COLO829 (cell line): ENCODE data around the gene FLT1.

ENCODE experiments used
- DNase-seq: peaks from one replicate; pipeline ENCODE4 v3.0.0; 2012; ENCODE audit warnings: low spot score

The FLT1 gene

DNA sequence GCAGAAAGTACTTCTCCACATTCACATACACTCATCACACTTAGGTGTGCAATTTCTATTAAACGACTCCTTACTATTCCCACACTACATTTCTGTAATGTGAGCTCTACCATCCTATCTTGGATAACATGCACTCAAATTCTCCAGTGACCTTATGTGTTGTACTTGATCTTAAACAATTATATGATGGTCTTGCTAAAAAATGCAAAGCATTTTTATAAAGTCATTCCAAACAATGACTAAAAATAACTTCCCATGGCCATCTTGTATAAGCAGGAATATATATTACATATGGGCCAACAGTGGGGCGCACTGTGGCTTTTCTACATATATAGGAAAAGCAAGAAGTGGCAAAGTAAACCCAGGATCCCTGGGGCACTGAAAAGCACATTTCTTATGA lies 155.5 kb downstream of the FLT1 start:
- no peak for DNase-seq

GRCh38 chr13:28338742-28339141 lies 156.2 kb downstream of the FLT1 start:
- no peak for DNase-seq

DNA sequence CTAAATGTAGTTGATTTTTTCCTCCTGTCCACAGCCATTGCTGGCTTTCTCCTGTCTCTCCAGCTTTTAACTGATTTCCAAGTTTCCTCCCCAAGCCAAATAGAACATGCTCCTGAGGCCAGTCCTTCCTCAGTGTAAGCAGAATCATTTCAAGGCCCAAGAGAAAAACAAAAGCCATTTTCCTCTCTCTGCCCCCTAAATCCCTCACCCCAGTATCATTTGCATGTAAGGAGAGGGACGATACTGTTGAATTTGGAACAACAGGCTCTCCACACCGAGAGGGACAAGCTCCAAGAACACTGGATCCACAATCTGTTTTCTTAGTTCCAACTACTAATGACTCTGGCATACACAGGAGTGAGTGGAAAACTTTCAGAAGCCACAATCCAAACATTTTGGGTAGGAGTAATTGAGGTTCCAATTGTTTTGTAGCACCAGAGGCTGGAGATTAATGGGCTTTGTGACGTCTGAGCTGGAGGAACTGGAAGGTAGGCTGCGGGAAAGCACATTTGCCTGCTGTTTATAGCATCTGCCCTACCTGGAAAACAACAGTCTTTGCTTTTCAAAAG lies 156.8 kb downstream of the FLT1 start:
- no peak for DNase-seq

GRCh38 chr13:28337166-28338005 lies 157.5 kb downstream of the FLT1 start:
- peak; percentile 89 for DNase-seq

DNA sequence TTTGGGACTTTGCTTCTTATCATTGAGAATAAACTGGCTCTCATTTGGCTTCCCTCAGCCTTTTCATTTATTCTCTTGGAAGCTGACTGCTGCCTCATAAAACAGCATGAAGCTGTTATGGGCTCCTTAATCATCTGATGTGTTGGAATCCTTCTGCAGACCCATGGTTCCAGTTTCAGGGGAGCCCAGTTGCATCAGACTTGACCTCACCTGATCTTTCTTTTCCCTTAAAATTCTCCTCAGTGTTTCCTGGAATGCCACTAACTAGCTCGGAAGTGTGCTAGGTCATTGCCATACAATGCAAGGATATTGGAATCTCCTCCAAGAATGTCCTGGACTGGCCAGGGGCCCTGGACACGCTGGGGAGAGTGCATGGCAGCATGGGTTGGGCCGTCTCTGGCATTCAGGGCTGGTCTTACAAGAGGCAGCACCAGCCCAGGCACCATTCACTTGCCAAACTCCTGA lies 158.7 kb downstream of the FLT1 start:
- DNase-seq: no peak

DNA sequence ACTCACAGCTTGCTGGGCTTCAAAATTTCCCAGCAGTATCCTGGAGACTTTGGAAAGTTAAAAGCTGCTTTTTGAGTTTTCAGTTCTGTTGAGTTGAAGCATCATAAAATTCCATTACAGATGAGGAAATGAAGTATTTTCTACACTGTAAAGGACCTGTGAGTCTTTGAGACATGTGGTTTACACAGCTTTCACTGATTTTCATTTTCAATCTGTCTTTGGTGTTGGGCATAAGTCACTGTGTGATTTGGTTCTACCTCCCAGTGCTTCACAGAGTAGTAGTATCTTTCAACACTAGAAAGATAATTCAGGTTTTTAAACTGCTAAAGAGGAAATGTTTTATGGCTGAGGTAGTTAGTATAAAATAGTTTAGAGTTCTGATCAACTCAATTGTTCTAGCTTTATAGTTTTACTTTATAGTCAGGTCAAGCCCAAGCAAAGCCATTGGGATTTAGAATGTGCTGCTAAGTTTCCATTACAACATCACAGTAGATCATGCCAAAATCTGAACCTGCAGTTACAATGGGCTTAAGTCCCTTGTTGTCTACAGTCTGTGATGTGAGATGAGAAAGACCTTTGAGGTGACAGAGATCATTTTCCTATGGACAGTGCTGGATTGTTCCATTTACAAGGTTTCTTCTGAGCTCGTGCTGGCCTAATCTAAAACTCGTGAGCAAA lies 161.6 kb downstream of the FLT1 start:
- DNase-seq: no peak

DNA sequence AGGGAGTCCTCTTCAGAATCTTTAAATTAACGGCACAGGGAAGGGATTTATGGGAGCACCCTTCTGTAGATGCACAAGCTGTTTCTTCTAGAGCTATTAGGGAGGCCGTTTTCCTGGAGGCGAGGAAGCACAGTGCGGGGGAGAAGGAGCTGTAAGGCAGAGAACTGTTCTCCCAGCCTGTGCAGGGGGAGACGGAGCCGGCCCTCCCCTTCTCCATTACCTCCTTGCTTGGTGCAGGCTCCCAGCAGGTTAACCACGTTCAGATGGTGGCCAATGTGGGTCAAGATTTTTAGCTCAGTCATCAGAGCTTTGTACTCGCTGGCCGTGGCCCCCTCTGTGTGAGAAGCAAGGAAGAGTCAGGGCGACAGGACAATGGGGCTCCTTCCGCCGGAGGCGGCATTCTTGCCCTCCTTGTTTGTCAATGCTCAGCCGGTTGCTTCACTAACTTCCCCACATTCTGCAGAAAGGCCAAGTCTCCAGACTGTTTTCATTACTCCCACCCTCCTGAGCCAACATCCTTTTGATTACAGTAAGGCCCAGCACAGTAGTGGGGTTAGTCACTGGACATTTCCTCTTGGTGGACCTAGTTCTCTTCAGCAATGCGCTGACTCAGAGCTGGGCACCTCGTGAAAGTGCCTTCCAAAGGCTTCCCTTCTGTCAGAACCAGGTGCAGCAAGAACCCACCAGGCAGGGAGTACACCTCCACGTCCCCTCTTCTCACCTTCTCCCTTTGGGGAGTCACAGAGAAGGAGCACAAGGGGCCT lies 165.4 kb downstream of the FLT1 start:
- no peak for DNase-seq

GRCh38 chr13:28328271-28328607 lies 166.7 kb downstream of the FLT1 start:
- DNase-seq: no peak

- no peak for DNase-seq
These were observed 167.3 kb downstream of the FLT1 start for GRCh38 chr13:28327373-28328270.

DNA sequence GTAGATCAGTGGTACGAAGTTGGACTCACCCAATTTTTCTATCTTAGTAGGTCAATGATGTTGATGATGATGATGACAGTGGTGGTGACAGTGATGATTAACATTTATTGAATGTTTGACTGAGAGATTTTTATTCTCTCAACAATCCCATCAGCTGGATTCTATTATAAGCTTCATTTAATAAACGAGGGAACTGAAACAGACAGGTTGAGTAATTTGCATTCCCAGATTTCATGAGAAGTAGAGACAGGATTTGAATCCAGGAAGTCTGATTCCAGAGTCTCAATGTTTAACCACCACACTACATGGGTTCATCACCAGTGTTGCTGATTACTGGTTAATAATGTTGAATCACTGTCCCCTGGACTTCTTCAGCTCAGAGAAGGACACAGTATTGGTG lies 168.9 kb downstream of the FLT1 start:
- DNase-seq: no peak

- DNase-seq: no peak
These were observed 169.9 kb downstream of the FLT1 start for GRCh38 chr13:28325022-28325421.

GRCh38 chr13:28324181-28324789 lies 170.6 kb downstream of the FLT1 start:
- DNase-seq: peak; percentile 71

DNA sequence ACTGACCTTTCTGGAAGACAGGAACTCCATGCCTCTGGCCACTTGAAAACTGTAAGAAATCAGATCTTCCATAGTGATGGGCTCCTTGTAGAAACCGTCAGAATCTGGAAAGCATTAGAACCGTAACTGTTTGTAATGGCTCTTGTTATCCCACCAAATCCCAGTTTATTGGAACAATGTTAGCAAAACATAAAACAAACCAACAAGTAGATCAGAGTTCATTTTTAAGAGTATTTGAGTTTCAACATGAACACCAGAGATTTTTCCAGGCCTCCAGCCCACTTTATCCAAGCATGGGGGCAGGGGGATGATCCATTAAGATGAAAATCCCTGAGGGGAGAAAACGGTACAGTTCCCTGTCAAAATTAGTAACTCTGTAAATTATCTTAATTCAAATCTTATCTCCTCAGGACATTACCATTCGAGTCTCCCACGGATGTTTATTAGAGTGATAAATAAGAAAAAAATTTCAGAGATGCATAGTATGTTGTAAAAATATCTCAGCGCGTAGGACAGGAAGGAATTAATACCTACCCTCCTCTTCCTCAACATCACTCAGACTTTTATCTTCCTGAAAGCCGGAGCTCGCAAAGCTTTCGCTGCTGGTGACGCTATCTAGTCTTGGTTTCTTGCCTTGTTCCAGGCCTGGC lies 172.5 kb downstream of the FLT1 start:
- no peak for DNase-seq

- DNase-seq: no peak
These were observed 173.2 kb downstream of the FLT1 start for GRCh38 chr13:28321756-28322155.

DNA sequence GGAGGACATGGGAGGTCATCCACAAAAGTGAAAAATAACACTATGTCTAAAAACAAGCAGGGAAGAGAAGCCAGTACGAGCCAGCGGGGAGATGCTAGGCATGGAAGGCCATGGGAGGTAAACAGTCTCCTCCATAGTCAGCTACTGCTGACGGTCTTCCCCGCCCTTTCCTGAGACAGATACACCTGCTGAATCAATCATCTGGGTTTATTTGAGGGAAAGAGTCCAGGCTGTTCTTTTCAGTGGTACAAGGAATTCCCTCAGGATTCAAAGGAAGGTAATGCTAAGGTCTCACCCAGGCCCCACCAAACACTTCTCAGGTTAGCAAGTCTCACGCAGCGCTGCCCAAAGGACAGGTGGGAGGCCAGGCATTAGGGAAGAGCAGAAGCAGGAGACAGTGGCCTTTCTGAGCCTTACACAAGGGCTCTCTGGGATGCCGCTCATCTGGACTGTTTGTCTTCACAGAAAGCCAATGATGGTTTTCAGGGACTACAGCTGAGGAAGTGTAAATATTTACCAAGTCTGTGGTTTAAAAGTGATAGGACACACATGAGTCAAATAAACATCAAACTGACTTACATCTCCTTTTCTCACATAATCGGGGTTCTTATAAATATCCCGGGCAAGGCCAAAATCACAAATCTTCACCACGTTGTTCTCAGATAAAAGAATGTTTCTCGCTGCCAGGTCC lies 173.9 kb downstream of the FLT1 start:
- DNase-seq: no peak

GRCh38 chr13:28320209-28320608 lies 174.7 kb downstream of the FLT1 start:
- DNase-seq: no peak

DNA sequence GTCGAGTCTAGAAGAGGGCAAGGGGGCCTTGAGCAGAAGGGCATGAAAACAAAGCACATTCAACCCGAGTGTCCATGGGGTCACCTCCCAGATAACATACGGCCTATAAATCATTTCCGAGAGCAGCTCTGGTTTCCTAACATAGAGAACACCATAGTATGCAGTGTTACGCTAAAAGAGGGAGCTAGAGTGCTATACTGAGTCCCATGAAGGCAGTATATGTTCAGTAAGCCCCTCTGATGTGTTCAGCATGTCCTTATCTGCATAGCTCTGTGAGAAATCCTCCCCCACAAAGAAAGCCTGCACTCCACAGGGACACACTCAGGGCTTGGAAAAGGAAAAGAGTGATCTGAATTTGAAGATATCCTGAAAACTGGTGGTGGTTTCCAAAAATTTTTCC lies 175.4 kb downstream of the FLT1 start:
- DNase-seq: no peak

GRCh38 chr13:28318496-28318895 lies 176.4 kb downstream of the FLT1 start:
- no peak for DNase-seq

DNA sequence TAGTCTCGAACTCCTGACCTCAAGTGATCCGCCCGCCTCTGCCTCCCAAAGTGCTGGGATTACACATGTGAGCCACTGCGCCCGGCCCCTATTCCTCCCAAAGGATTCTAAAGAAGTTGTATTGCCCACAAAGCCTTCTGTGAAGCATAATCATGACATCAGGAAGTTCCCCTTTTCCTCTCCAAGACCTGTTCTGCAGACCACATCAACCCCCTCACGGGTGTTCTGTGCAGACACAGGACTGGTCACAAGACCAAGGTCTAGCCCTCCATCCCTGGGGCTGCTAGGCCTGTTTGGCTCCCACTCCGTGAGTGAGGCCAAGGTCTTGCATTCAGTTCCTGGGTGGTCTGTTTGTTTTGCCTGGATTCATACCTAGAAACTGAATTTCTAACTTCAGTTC lies 178.1 kb downstream of the FLT1 start:
- no peak for DNase-seq

- DNase-seq: peak; percentile 70
These were observed 178.8 kb downstream of the FLT1 start for GRCh38 chr13:28316129-28316528.
